Measurements from ENCODE around the gene SLC12A3.

DNA sequence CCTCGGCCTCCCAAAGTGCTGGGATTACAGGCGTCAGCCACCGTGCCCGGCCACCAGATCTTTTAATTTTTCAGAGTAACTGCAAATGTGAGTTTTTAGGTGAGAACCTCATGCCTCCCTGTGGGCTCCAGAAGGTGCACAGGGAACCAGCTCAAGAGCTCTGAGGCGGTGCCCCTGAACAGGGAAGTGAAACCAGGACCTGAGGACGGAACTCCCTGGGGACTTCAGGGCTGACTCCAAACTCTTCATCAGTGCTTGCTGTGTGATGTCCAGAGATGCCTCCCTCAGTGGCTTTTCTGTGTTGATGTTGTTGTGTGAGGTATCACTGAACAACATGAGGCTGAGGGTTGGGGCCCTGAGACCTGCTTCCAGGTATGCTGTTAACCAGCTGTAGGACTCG is 23.8 kb downstream of the SLC12A3 start:
- TF ChIP-seq, protein P1, sequence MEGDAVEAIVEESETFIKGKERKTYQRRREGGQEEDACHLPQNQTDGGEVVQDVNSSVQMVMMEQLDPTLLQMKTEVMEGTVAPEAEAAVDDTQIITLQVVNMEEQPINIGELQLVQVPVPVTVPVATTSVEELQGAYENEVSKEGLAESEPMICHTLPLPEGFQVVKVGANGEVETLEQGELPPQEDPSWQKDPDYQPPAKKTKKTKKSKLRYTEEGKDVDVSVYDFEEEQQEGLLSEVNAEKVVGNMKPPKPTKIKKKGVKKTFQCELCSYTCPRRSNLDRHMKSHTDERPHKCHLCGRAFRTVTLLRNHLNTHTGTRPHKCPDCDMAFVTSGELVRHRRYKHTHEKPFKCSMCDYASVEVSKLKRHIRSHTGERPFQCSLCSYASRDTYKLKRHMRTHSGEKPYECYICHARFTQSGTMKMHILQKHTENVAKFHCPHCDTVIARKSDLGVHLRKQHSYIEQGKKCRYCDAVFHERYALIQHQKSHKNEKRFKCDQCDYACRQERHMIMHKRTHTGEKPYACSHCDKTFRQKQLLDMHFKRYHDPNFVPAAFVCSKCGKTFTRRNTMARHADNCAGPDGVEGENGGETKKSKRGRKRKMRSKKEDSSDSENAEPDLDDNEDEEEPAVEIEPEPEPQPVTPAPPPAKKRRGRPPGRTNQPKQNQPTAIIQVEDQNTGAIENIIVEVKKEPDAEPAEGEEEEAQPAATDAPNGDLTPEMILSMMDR (IDR thresholded peaks at IDR 0.05), result no peak
- TF ChIP-seq POLR2A (IDR thresholded peaks at IDR 0.05; ENCODE audit: low read depth) (no peak), EP300 (IDR thresholded peaks at IDR 0.05) (no peak), POLR2AphosphoS5 (IDR thresholded peaks at IDR 0.05) (no peak)

Measured in esophagus muscularis mucosa (tissue), 4 donors.